GM12878 (cell line): ENCODE results near the gene PPP1CC. TPM values are rescaled to one million over a fixed set of nuclear protein-coding genes. Genes with fewer than 3 reads are reported as not detected.
A peak's percentile ranks its signal among the peaks of the same experiment; 100 is the strongest.

Experiments
- BCL11A ChIP-seq: IDR thresholded peaks from 2 replicates; pipeline ENCODE4 v1.6.1; 2011; ENCODE audit warnings: low read depth, low read length
- BRCA1 ChIP-seq: IDR thresholded peaks from 2 replicates; pipeline ENCODE4 v1.6.1; 2011; ENCODE audit warnings: low read depth, low read length, improper control_type of control experiment
- CBFB ChIP-seq: IDR thresholded peaks from 2 replicates; pipeline ENCODE4 v1.6.1; 2016; ENCODE audit warnings: antibody characterized with exemption, low read depth
- CBX5 ChIP-seq: sonication (generic); IDR thresholded peaks from 2 replicates; pipeline ENCODE4 v1.6.1; 2016; ENCODE audit warnings: low read depth, moderate library complexity, mild to moderate bottlenecking, inconsistent platforms
- CUX1 ChIP-seq: IDR thresholded peaks from 2 replicates; pipeline ENCODE4 v1.6.1; 2012; ENCODE audit warnings: improper control_type of control experiment, low read depth, low read length; ENCODE audit not compliant: insufficient replicate concordance
- E2F8 ChIP-seq: fragments of 450-650 bp; IDR thresholded peaks from 2 replicates; pipeline ENCODE4 v1.6.1; 2018; ENCODE audit warnings: mild to moderate bottlenecking, low read depth, moderate library complexity; ENCODE audit not compliant: partially characterized antibody
- FOXM1 ChIP-seq: IDR thresholded peaks from 2 replicates; pipeline ENCODE4 v1.6.1; 2012; ENCODE audit warnings: low read depth, mild to moderate bottlenecking, inconsistent platforms, low read length, moderate library complexity
- GATAD2B ChIP-seq: fragments of 450-650 bp; conservative IDR thresholded peaks from 2 replicates; pipeline ENCODE4 v1.6.1; 2017; ENCODE audit warnings: low read depth, mild to moderate bottlenecking, moderate library complexity
- HDAC6 ChIP-seq: fragments of 200-600 bp; sonication (generic); IDR thresholded peaks from one replicate; pipeline ENCODE4 v1.8.0; 2017; ENCODE audit warnings: antibody characterized with exemption; ENCODE audit not compliant: unreplicated experiment
- IKZF1 ChIP-seq: fragments of 450-650 bp; conservative IDR thresholded peaks from 2 replicates; pipeline ENCODE4 v1.6.1; 2017; ENCODE audit warnings: antibody characterized with exemption, mild to moderate bottlenecking
- MEF2A ChIP-seq: IDR thresholded peaks from 2 replicates; pipeline ENCODE4 v1.6.1; 2011; ENCODE audit warnings: low read depth, mild to moderate bottlenecking, low read length, moderate library complexity; ENCODE audit not compliant: insufficient read depth
- MXI1 ChIP-seq: fragments of 150-350 bp; IDR thresholded peaks from 2 replicates; pipeline ENCODE4 v1.6.1; 2011; ENCODE audit warnings: low read depth, mild to moderate bottlenecking, inconsistent platforms, low read length, improper control_type of control experiment
- POLR2A ChIP-seq: IDR thresholded peaks from 2 replicates; pipeline ENCODE4 v1.6.1; 2011; ENCODE audit warnings: low read depth, mild to moderate bottlenecking, low read length
- POLR2AphosphoS2 ChIP-seq: IDR thresholded peaks from 2 replicates; pipeline ENCODE4 v1.6.1; 2011; ENCODE audit warnings: low read depth, mild to moderate bottlenecking, low read length, improper control_type of control experiment, moderate library complexity
- RAD51 ChIP-seq: fragments of 450-650 bp; IDR thresholded peaks from 2 replicates; pipeline ENCODE4 v1.6.1; 2016; ENCODE audit warnings: moderate library complexity, mild to moderate bottlenecking, inconsistent platforms
- SIX5 ChIP-seq: IDR thresholded peaks from 2 replicates; pipeline ENCODE4 v1.6.1; 2011; ENCODE audit warnings: mild to moderate bottlenecking, low read depth, low read length, moderate library complexity; ENCODE audit not compliant: severe bottlenecking
- SMAD1 ChIP-seq: fragments of 450-650 bp; IDR thresholded peaks from 2 replicates; pipeline ENCODE4 v1.6.1; 2018; ENCODE audit warnings: mild to moderate bottlenecking, low read depth; ENCODE audit not compliant: partially characterized antibody
- SRF ChIP-seq, 2 experiments: IDR thresholded peaks; 2 replicates each; pipeline ENCODE4 v1.6.1; 2011; ENCODE audit warnings: low read depth in 2 of 2, low read length in 2 of 2, mild to moderate bottlenecking in 1 of 2, moderate library complexity in 1 of 2
- TCF7 ChIP-seq: IDR thresholded peaks from 2 replicates; pipeline ENCODE4 v1.6.1; 2014; ENCODE audit warnings: antibody characterized with exemption, borderline replicate concordance
- polyA plus RNA-seq, 11 experiments: library from polyadenylated mRNA; depleted of rRNA in 4 of 11; unstranded in 6 of 11; stranded (reverse) in 5 of 11; fragments of >200 nt; fragmentation: Nextera tagmentation in 4 of 11; fragmentation: Illumina TruSeq in 1 of 11; extraction: Ambion mirVana in 4 of 11; extraction: Trizol in 1 of 11; gene quantifications; 1 replicate in 1 of 11; 2 replicates in 10 of 11; pipeline versions ENCODE4 v1.2.1 to v1.2.3, GENCODE V29; 2011 to 2016; ENCODE audit warnings: inconsistent platforms in 2 of 11, missing spikeins in 2 of 11, low read depth in 1 of 11
- total RNA-seq, 4 experiments: library from RNA; depleted of rRNA in 3 of 4; stranded (reverse); fragments of >200 nt in 3 of 4; fragmentation: Illumina TruSeq in 1 of 4; extraction: Trizol in 1 of 4; gene quantifications; 2 replicates each; pipeline versions ENCODE4 v1.2.1 to v1.2.3, GENCODE V29; 2013 to 2021
- TF ChIP-seq, protein P1 (sequence below): fragments of 450-650 bp; formaldehyde crosslinking; IDR thresholded peaks from 2 replicates; pipeline ENCODE4 v1.4.0; 2022; ENCODE audit warnings: mild to moderate bottlenecking, moderate library complexity

The PPP1CC gene
- total and polyA plus RNA-seq, 10 of the 15 experiments (the other 5 are each of a cell fraction or from before 2014, with no cell fraction given): 64.4 to 279 (median 157) TPM

- no peak for TF ChIP-seq HDAC6
- no peak for TF ChIP-seq SMAD1
- TF ChIP-seq BRCA1: no peak
- no peak for TF ChIP-seq RAD51
- no peak for TF ChIP-seq CUX1
- TF ChIP-seq, protein P1, sequence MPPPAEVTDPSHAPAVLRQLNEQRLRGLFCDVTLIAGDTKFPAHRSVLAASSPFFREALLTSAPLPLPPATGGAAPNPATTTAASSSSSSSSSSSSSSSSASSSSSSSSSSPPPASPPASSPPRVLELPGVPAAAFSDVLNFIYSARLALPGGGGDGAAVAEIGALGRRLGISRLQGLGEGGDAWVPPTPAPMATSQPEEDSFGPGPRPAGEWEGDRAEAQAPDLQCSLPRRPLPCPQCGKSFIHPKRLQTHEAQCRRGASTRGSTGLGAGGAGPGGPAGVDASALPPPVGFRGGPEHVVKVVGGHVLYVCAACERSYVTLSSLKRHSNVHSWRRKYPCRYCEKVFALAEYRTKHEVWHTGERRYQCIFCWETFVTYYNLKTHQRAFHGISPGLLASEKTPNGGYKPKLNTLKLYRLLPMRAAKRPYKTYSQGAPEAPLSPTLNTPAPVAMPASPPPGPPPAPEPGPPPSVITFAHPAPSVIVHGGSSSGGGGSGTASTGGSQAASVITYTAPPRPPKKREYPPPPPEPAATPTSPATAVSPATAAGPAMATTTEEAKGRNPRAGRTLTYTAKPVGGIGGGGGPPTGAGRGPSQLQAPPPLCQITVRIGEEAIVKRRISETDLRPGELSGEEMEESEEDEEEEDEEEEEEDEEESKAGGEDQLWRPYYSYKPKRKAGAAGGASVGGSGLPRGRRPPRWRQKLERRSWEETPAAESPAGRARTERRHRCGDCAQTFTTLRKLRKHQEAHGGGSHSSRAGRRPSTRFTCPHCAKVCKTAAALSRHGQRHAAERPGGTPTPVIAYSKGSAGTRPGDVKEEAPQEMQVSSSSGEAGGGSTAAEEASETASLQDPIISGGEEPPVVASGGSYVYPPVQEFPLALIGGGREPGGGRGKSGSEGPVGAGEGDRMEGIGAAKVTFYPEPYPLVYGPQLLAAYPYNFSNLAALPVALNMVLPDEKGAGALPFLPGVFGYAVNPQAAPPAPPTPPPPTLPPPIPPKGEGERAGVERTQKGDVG (CRISPR knock-in tag): no peak
- TF ChIP-seq E2F8: no peak
- TF ChIP-seq POLR2AphosphoS2: no peak
- no peak for TF ChIP-seq CBFB
- no peak for TF ChIP-seq CBX5
- no peak for TF ChIP-seq FOXM1
- no peak for TF ChIP-seq SIX5
- TF ChIP-seq GATAD2B: no peak
- TF ChIP-seq MXI1: no peak
- no peak for TF ChIP-seq SRF (IDR thresholded peaks at IDR 0.05; ENCODE audit: low read depth in 2 of 2, low read length in 2 of 2)
- TF ChIP-seq MEF2A: no peak
- TF ChIP-seq TCF7: no peak
- TF ChIP-seq BCL11A: no peak
- 0 out of 2 replicates have a peak, but pooled peaks have one; percentile 27 for TF ChIP-seq POLR2A
- no peak for TF ChIP-seq IKZF1
These were observed 55.1 kb downstream of the PPP1CC start (continued) for GRCh38 chr12:110687396-110688169.
